ENCODE results near the gene OR5I1.
"Not testable (repeated sequence)": the region's sequence is repeated elsewhere in the genome, so short reads cannot be mapped to it uniquely, and the experiment has no call there.

The OR5I1 gene
- total RNA-seq = 0 reads per million in 4 donors

DNA sequence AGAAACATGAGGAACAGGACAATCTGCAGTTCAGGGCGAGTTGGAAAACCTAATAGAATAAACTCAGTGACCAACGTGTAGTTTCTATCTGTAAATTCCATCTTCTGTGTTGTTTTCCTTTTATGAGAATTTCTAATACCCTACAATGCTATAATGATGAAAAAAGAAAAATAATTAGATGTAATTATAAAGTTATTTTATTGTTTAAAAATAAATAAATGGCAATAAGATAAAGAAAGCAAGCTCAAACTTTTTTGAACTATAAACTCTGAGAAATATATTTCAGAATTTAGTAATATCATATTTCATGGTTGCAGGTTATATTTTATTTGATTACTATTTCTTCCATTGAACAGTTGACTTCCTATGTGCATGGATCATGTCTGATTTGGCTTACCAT, at the start of gene OR5I1:
OR5I1 (minus strand) TSS at position 101 of the 400 bp plus-strand sequence; CDS start at position 101, 0 bp downstream.
- DNase-seq = no peak

DNA sequence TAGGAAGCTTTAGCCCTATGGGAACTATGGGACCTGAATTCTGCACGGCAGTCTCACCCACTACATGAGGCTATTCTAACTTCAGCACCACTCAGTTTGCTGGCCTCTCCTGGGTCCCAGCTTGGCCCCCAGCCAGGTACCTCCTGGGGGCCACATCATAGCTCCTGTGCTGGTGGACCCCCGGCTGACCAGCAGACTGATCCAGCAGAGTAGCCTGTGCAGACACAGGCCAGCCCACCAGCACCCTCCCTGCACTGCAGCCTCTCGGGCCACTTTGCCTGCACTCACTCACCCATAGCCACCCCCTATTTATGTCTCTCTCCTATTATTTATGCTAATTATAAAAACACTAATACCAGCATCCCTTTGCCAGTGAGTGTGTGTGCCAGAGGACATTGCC, 34.7 kb upstream of the OR5I1 start:
- no peak for DNase-seq

DNA sequence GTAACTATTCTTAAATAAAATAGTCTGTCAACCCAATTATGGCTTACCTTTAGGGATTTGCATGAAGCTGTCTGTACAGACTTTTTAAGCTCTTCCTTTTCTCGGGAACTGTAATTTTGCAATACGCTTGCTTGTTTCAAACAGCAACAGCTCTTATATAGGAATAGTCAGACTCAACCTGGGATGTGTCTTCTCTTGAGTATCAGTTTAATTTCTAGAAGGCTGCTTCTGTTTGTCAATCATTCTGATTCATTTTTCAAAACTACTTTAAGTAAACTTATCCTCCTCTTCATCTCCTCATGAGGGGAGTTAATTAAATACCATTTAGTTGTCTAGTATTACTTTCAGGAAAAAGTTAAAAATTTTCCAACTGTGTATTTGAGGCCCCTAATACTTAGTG, 33.6 kb upstream of the OR5I1 start, which contains the start of gene OR10AG1:
OR10AG1 (minus strand) TSS at position 101 of the 400 bp plus-strand sequence; CDS start at position 63, 38 bp downstream.
- no peak for DNase-seq

DNA sequence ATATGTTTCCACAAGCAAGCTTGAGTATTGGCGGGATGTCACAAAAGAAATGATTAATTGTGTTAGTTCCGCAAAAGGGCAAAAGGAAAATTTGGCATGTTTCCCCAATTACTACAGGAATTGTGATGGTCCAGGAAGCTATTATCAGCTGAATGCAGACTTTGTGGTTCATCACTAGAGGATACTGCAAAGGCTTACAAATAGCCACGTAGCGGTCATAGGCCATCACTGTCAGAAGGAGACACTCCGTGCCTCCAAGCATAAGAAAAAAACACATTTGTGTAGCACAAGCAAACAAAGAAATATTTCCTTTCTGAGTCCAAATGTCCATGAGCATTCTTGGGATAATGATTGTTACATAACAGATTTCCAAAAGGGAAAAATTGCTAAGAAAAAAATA, 31.7 kb upstream of the OR5I1 start:
- no peak for DNase-seq

DNA sequence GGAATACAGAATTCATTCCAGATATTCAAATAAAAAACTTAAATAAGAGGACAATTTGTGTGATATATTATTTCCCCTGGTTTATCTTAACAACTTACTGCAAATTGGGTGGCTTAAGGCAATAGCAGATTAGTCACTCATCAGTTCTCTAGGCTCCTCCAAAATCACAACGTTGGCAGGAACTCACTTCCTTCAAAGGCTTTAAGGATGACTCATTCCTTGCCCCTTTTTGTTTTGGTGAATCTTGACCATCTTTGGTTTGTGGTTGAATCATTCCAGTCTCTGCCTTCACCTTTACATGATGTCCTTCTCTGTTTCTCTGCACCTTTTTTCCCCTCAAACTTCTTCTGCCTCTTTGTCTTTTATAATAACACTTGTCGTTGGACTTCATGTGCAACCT, 30.2 kb upstream of the OR5I1 start:
- no peak for DNase-seq

DNA sequence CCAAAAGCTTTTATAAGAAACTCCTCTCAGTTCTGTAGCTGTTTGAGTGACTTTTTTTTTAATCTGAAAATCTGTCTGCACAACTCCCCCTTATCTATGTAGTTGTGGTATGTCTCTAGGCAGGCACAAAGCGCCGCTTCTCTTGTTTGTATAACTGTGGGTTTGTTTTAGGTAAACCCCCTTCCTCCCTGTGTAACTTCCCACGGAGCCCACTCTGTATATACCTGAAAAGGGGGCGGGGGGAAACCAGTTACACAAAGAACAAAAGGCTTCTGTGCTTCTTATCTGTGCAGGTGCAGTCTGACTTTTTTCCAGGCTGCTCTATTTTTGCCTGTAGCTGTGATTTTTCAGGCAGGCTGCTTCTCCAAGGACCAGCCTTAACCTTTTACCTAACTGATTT, 20.3 kb upstream of the OR5I1 start:
- no peak for DNase-seq

DNA sequence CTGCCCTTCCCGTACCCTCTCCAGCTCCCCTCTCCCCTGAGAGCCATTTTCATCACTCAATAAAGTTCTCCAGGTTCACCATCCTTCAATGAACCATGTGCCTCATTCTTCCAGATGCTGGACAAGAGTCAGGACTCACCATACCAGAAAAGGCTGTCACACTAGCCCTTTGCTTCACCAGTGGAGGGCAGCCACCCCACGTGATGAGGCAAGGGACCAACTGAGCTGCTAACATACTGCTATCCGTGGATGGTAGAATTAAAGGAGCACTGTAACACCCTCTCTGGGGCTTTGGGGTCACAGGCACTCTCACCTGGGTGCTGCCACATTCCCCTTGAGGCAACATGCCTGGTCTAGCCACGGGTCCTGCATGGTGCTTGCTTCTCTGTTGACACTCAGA, 13.1 kb upstream of the OR5I1 start:
- DNase-seq = no peak

DNA sequence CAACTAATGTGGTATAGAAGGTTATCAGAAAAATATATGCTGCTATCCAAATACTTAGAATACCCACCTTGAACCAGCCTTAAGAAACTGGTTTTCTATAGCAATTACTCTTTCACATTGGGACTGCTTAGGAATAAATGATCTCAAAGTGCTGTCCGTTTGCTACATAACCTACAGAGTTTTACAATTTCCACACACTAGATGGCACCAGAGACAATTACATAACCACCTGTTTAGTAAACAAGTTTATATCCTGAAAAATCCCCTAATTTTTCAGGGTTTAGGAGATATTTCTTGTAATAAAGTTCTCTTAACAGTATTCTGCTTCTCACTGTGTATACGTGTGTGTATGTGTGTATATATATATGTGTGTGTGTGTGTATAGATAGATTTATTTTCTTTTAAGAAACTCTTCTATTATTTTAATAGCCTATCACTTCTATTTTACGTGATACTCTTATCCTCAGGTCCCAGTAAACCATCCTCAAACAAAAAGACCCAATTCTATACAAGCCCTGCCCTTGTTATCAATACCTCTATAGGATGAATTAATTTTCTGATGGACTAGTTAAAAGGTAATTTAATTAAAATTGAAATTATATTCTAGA, 6.7 kb upstream of the OR5I1 start:
- DNase-seq = peak in 1 of 5 donors; percentile 1

DNA sequence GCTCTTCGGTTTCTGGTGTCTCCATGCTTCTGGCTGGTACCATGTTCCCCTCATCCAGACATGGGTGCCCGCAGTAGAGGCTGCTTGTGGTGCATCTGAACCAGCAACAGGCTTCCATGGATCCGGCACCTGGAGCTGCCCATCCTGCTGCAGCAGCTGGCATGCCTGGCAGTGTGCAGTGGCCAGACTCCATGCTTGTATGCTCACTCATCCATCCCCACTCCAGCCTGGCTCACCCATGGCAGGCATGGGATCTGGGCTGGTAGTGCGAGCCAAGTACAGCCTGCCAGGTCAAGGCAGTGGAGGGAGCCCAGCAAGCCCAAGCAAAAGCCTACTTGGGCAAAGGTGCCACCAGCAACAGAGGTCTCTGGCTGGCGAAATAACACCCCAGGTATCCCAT, 15.7 kb downstream of the OR5I1 start:
- DNase-seq = no peak

DNA sequence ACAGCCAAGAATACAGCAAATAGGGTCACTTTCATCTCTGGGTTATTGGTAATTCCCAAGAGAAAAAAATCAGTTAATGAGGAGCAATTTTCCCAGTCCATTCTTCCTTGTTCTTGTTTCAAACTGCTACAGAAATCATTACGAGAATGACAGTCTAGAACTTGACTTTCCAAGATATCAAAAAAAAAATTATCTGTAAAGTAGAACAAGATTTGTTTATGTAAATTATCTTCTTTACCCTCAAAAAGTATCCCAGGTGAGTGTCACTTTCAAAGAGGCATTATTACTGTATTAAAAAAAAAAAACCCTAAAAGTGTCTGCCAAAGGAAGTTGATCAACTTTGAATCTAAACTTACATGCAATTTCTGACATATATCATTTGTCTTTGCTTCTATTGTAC, 21.7 kb downstream of the OR5I1 start, which contains the start of gene OR5W2:
OR5W2 (minus strand) TSS at position 101 of the 400 bp plus-strand sequence; CDS start at position 101, 0 bp downstream.
- no peak for DNase-seq

DNA sequence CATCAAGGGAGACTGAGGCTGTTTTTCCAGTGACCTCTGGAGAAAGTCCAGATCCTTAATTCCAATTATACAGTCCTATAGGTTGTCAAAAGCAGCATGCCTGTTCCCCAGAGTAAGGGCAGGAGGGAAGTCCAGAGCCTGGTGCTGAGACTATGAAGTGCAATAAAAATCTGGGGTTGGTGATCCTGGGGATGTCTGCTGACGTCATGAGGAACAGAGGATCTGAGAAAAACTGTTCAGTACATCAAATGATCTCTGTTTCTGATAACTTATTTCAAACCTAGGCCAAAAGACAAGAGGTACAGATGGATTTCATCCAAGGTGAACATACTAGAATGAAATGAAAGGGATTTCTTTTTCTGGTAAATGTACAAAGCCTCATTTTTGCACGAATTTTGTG, 33.9 kb downstream of the OR5I1 start:
- DNase-seq = no peak

DNA sequence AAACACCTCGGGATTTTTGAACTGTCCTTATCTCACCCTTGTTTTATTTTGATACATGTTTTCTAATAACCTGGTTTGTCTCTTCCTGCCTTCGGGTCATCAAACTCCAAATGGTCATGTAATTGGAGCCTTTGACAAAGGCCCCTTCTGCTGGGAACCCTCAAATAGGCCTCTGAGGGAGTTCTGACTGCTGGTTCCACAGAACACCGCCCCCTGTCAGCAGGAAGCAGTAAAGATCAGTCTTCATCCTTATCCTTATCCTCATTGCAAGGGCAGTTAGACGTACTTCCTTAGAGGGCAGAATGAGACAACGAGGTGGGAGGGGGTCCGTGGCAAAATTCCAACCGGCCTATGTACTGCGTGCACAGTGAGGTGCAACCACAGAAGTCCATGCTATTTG, 41.0 kb downstream of the OR5I1 start:
- no peak for DNase-seq

DNA sequence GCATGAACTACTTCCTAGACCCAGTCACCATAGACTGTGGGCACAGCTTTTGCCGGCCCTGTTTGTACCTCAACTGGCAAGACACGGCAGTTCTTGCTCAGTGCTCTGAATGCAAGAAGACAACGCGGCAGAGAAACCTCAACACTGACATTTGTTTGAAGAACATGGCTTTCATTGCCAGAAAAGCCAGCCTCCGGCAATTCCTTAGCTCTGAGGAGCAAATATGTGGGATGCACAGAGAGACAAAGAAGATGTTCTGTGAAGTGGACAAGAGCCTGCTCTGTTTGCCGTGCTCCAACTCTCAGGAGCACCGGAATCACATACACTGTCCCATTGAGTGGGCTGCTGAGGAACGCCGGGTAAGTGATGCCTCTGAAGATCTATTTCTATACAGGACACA, 50.7 kb downstream of the OR5I1 start:
- DNase-seq = not testable (repeated sequence)
